Kasumi-1 (cell line): ENCODE data around the gene AMPD1.

Experiments used
- DNase-seq, 2 experiments: peaks; one replicate each; lab custom pipeline; 2025; lab: John Stamatoyannopoulos, UW

The AMPD1 gene

GRCh38 chr1:114700036-114700600 is 4.8 kb upstream of the AMPD1 start:
- DNase-seq, result no peak

GRCh38 chr1:114696810-114697209 is 1.5 kb upstream of the AMPD1 start:
- no peak for DNase-seq

- DNase-seq, result no peak
These were observed 621 bp downstream of the AMPD1 start for GRCh38 chr1:114694540-114695310.

GRCh38 chr1:114692947-114693346 is 2.4 kb downstream of the AMPD1 start:
- no peak for DNase-seq

GRCh38 chr1:114691061-114691460 is 4.3 kb downstream of the AMPD1 start:
- no peak for DNase-seq

- DNase-seq, result no peak
These were observed 5.2 kb downstream of the AMPD1 start for GRCh38 chr1:114690148-114690547.

GRCh38 chr1:114688526-114688925 is 6.8 kb downstream of the AMPD1 start:
- DNase-seq, result no peak

- no peak for DNase-seq
These were observed 9.5 kb downstream of the AMPD1 start for GRCh38 chr1:114685851-114686250.

GRCh38 chr1:114677691-114678090 is 17.7 kb downstream of the AMPD1 start:
- no peak for DNase-seq

- no peak for DNase-seq
These were observed 19.2 kb downstream of the AMPD1 start for GRCh38 chr1:114676115-114676514.

- DNase-seq, result no peak
These were observed 23.4 kb downstream of the AMPD1 start for GRCh38 chr1:114671939-114672275.

- peak; percentile 59 to 77 for DNase-seq
These were observed 24.1 kb downstream of the AMPD1 start for GRCh38 chr1:114671011-114671938.

GRCh38 chr1:114670083-114671010 is 25.0 kb downstream of the AMPD1 start:
- peak; percentile 66 to 78 for DNase-seq

GRCh38 chr1:114669562-114670082 is 25.7 kb downstream of the AMPD1 start, which contains the start of gene DENND2C:
DENND2C (minus strand) TSS chr1:114670049; CDS start chr1:114625984, 44,065 bp downstream.
- DNase-seq, result peak in 1 of 2 experiments; percentile 40

GRCh38 chr1:114668784-114669561 is 26.4 kb downstream of the AMPD1 start:
- DNase-seq, result no peak

- DNase-seq, result no peak
These were observed 27.0 kb downstream of the AMPD1 start for GRCh38 chr1:114668373-114668772.

- DNase-seq, result no peak
These were observed 28.4 kb downstream of the AMPD1 start for GRCh38 chr1:114666954-114667353.

GRCh38 chr1:114660238-114660637 is 35.1 kb downstream of the AMPD1 start:
- DNase-seq, result no peak

GRCh38 chr1:114651893-114652292 is 43.5 kb downstream of the AMPD1 start:
- no peak for DNase-seq

- DNase-seq, result no peak
These were observed 46.8 kb downstream of the AMPD1 start for GRCh38 chr1:114648503-114648902.
